ENCODE data around the gene PPA1.
"Not testable (repeated sequence)": the region's sequence is repeated elsewhere in the genome, so short reads cannot be mapped to it uniquely, and the experiment has no call there.

The PPA1 gene

DNA sequence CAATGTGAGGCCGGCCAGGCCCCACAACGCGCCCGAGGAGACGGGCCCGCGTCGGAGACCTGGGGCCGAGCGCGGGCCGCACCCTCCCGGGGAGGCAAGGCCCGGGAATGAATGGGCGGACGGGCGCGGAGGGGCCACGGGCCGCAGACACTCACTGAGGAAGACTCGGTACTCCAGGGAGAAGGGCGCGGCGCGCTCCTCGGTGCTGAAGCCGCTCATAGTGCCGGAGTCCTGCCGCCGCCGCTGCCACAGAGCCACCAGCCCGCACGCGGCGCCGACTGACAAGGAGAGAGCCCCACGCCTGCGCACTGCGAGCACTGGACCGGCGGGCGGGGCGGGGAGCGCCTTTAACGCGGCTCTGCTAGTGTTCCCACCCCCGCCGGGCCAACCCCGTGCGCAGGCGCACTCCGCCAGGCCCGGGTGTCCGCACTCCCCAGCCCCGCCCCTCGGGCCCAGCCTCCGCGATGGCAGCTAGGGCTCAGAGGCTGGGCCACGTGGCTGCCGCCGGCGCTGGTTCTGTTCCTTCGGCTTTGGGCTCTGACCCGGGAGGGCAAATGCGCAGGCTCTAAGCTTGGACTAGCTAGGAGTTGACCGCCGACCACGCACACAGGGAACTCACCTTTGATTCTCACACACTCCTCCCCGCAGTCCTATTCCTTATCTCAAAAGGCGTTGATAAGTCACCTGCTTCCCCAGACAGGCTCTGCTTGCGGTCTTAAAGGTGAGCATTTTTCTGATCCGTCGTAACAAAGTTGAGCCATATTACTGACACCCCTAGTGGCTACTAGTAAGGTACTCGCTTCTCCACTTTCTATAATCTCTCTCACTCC is at the start of gene PPA1:
PPA1 (minus strand) TSS at position 321 of the 830 bp plus-strand sequence; CDS start at position 219, 102 bp downstream.
- DNase-seq: peak; percentile 97

DNA sequence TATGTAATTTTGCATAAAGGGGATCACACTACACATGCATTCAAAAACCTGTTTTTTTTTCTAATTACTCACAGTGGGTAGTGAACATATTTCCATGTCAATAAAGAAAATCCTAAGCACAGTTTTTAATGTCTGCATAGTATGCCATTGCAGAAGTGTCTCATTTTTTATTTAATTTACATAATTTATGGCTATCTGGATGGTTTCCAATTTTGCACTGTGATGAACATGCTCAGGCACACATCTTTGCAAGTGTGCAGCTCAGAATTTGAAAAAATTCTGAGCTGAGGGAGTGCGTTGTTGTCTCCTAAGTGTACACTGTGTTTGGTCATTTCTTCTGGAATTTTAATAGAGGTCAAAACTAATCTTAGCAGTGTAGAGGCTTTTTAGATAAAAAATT is 48.4 kb upstream of the PPA1 start:
- no peak for DNase-seq

DNA sequence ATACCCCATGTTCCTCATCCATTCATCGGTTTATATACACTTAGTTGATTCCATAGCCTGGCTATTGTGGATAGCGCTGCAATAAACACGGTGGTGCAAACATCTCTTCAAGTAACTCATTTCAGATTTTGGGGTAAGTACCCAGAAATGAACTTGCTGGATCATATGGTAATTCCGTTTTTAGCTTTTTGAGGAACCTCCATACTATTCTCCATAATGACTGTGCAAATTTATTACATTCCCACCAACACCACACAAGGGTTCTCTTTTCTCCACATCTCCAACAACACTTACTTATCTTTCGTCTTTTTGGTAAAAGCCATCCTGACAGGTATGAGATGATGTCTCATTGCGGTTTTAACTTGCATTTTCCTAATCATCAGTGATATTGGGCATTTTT is 46.9 kb upstream of the PPA1 start:
- no peak for DNase-seq

DNA sequence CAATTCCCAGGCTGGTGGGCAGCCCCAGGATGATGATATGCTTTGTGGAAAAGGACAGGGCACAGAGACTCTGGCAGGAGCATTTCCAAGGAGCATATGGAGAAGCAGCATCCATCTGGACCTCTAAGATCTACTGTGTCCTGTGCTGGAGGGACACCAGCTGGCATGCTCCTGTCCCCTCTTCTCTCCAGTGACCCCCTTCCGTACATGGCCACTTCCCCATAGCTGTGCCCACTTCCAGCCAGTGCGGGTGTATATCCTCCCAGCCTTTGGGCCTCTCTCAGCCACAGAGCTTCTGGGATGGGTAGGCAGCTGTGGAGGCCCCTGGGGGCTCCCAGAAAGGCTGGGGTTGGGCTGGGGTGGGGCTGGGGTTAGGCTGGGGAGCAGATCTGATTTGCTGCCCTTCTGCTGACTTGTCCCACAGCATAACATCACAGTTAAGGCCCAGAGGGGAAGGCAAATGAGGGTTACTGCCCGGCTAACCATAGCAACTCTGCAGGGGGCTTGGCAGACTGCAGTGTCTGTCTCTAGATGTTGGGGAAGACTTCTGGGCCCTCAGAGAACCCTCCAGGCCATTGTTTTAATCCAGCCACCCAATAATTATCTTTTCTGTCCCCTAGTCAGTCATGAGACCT is 44.3 kb upstream of the PPA1 start:
- DNase-seq: no peak

DNA sequence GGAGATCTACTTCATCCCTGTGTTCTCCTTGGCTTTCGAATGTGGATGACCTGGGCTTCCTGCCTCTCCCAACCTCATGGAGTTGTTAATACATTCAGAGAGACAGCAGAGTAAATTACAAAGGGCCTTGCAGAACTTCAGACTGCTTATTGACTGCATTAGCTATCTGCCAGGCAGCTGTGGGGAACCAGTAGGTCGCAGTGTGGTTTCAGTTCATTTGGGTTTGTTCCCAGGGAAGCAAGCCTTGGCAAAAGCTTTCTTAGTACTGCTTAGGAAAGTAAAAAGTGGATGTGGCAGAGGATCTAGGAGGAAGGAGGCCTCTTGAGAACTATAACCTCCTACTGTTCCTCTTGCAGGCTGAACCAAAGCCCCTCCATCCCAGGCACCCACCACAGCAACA is 41.4 kb upstream of the PPA1 start:
- DNase-seq: no peak

DNA sequence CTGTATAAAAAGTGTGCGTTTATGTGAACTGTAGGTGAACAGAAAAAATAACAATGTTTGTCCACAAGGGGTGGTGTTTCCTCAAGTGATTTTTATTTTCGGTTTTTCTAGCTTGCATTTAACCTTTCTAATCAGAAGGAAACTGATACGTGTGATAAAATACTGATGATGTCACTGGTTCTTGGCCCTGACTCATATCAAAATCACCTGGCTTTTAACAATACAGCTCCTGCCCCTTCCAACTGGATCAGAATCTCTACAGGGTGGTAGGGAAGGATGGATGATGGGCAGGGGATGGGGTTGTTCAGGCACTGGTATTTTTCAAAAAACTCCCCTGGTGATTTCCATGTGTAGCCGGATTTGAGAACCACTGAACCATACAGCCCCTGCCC is 39.7 kb upstream of the PPA1 start:
- peak; percentile 12 for DNase-seq

DNA sequence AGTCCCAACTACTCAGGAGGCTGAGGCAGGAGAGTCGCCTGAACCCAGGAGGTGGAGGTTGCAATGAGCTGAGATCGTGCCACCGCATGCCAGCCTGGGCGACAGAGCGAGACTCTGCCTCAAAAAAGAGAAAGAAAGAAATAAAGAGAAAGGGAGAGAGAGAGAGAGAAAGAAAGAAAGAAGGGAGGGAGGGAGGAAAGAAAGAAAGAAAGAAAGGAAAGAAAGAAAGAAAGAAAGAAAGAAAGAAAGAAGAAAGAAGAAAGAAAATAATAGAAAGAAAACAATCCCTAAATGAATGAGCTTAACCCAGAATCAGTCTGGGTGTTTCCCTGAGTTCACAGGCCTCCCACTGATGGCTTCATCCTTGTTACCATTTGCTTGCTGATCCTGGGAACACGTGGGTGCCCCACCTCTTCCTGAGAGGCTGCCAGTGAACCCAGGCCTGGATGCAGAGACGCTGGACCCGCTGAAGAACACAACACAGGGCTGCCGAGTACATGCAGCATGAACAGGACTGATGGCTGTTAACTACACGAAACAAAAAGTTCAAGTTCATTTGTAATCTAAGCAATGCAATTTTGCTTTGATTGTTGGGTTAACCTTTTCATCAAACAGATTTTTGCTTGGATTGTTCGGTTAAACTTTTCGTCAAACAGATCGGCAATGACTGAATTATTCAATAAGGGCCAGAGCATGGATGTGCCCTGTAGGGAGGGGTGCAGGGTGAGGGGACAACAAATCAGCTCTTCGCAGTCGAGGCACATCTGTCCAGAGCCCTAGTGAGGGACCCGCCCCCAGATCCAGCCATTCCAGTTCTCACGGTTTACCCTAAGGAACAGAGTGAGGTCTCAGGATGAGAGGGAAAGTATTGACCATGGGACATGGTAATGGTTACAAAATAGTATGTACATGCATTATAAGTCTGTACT is 39.0 kb upstream of the PPA1 start:
- DNase-seq: no peak

DNA sequence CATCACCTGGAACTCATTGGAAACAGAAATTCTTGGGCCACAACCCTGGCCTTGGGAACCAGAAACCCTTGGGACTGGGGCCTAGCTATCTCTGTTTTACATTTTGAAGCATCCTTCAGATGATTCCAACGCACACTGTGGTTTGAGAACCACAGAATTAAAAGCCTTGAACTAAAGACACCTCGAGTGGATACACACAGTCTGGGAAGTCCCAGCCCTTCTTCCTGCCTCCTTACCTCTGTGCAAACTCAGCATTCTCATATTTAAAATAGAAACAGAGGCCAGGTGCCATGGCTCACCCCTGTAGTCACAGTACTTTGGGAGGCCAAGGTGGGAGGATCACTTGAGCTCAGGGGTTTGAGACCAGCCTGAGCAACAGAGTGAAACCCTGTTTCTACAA is 37.7 kb upstream of the PPA1 start:
- no peak for DNase-seq

DNA sequence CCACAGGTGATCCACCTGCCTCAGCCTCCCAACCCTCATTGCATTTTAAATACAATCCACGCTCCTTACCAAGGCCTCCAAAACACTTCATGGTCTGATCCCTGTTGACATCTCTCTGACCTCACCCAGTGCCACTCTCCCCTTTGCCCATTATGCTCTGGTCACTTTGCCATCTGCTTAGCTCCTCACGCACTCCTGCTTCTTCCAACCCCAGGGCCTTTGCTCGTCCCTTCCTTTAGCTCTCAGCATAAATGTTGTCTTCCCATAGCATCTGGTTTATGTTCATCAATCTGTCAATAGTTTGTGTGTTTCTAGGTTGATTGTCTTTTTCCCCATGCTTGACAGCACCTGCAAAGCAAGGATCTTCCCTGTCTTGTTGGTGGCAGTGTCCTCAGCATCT is 36.5 kb upstream of the PPA1 start:
- no peak for DNase-seq

DNA sequence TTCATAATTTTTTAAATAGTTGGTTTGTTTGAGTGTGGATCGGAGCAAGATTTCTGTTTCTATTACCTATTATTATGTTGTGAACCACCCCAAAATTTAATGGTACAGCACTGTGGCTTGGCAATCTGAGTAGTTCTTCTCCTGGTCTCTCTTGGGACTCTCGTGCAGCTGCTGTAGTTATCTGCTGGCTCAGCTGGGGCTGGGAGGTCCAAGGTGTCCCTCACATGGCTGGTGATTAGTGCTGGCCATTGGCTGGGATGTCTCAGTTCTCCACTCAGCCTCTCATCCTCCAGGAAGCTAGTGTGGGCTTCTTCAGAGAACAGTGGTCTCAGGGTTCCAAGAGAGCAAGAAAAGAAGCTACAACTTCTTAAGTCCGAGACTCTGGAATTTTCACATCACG is 35.1 kb upstream of the PPA1 start:
- DNase-seq: no peak

DNA sequence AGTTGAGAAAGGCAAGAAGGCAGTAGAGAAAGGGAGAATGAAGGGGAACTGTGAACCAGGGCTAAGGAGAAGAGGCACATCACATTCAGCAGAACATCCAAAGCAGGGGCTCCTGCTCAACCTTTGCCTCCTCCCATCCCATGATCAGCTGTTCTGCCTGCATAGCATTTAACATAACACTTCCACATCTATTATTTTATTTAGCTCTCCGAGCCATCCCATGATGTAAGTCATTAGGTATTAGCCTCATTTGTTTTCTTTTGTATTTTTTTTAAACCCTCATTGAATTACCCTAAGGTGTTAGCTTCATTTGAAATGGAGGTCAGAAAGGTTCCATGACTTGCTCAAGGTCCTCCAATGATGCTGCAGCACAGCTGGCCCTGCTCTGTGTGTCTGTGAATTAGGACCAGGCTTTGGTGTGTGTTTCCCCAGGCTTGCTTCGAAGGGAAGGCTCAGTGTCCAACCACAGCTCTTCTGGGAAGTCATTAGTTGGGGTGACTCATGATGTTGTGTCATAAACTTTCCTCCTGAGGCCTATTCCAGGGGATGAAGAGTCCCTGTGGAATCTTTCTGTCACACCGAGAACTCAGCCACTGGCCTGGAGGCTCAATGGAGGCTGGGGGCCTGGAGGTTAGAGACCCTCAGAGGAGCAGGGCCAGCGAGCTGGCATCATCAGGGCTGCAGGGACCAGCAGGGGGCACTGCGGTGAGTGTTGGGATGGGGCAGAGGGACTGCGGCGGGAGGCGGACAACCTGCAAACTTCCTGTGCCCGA is 34.1 kb upstream of the PPA1 start:
- DNase-seq: peak; percentile 4

DNA sequence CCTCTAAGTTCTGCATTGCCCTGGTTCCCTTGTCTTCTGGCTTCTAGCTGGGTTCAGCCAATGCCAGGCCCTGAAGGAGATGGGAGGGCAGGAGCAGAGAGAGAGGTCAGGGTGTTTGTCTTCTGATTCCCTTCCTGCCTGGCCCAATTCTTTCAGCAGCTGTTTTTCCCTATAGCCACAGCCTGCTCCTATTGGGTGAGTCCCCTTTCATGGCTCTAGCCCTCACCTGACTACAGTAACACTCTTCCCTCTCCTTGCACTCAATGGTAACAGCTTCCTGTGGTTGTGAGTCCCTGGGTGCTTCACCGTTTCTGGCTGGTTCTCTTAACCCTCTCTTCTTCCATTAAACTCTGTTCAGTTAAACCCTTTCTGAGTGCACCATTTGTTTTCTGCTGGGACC is 33.5 kb upstream of the PPA1 start:
- DNase-seq: no peak

DNA sequence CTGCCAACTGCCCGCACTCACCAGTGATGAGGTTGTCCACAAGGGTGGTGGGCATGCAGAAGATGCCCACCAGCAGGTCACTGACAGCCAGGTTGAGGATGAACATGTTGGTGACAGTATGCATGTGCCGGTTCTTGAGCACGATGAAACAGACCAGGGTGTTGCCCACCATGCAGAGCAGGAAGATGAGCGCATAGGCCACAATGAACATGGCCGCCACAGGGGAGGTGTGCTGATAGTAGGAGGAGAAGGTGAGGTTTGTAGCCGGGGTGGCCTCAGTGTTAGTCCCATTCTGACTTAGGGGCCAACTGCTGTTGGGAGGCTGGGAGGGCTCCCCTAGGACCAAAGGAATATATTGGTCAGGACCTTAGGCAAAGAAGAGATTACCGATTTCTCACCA is 32.8 kb upstream of the PPA1 start:
- no peak for DNase-seq

DNA sequence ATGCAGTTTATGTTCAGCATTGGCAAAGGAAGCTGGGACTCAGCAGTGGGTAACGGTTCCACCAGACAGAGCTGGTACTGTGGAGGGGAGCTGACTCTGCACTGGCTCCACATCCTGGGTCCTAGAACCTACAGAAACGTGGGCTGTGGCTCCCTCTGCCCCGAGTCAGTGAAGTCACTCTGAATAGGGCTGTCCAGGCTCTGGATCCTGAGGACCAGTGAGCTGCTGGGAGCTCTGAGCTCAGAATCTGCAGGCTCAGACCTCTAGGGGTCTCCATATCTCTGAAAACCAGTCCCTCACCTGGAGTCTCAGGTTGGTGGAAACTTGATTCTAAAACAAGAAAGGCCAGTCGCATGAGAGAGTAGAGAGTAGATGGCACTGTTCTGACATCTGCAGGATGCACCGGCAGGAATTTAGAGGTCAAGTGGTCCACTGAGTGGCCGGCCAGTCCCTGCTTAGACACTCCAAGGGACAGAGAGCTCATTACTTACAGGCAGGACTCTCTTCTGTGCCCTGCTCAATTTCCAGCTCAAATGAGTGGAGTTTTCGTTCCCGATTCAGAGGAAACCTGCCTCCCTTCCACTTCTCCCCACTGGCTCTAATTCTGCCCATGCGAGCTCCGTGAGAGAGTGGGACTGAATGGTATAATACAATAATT is 31.9 kb upstream of the PPA1 start:
- peak; percentile 71 for DNase-seq

DNA sequence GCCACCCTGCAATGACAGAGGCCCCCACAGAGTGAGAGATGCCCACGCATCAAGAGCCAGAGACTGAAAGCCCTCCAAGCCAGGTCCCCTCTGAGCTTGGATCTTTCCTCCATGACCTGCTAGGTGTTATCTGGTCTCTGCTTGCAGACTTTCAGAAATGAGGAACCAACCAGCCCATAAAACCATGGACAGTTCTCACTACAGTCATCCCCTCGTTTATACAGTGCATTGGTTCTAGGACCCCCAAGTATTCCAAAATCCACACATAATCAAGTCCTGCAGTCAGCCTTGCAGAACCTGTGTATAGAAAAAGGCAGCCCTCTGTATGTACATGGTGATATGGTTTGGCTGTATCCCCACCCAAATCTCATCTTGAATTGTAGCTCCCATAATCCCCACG is 27.5 kb upstream of the PPA1 start:
- no peak for DNase-seq

DNA sequence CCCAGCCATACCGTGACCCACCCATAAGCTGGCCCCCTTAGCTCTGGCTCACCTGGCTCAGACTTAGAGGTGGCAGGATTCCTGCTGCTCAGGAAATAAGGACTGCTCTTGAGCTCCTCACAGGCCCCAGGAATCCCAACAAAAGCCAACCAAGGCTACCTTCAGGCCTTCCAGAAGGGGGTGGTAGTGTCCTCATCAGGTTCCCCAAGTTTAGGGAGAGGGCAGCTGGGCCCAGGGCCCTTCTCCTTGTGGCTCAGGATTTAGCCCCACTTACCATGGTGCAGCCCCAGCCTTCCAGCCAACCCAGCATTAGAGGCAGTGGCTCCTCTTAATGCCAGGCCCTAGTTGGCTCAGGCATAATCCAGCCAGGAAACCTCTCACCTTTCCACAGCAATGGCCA is 27.0 kb upstream of the PPA1 start:
- no peak for DNase-seq

DNA sequence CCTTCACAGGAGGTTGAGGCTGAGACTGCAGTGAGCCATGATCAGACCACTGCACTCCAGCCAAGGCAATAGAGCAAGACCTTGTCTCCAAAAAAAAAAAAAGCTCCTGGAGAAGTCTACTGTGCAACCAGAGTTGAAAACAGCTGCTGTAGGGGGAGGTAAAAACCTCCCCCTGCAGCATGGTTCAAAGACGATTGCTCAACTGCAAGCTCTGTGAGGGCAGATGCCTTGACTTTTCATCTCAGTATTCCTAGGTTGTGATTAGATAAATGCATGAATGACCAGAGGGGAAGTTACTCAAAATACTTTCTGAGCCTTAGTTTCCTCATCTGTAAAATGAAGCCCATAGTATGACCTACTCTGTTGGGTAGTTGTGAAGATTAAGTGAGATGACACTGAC is 25.0 kb upstream of the PPA1 start:
- no peak for DNase-seq

DNA sequence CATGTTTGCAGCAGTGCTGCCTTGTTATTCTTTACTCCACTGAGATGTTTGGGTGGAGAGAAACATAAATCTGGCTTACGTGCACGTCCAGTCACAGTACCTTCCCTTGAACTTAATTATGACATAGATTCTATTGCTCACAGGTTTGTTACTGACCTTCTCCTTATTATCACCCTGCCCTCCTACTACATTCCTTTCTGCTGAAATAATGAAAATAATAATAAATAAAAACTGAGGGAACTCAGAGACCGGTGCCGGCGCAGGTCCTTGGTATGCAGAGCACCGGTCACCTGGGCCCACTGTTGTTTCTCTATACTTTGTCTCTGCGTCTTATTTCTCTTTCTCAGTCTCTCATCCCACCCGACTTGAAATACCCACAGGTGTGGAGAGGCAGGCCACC is 24.6 kb upstream of the PPA1 start:
- DNase-seq: not testable (repeated sequence)

DNA sequence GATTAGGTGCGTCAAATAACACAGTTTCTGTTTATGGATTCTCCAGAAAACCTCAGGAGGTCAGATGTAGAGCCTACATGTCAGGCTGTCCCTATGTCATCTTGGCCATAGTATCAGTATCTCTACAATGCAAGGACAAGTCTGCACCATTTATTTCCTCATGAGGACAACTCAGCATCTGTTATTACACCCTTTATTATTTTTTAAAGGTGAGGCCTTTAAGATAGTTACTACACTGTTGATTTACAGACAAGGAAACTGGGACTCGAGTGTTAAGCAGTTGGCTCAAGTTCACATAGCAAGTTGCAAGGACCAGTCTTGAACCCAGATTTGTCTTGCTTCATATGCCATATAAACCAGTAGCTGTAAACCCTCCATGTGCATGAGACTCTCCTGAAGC is 23.2 kb upstream of the PPA1 start:
- no peak for DNase-seq

DNA sequence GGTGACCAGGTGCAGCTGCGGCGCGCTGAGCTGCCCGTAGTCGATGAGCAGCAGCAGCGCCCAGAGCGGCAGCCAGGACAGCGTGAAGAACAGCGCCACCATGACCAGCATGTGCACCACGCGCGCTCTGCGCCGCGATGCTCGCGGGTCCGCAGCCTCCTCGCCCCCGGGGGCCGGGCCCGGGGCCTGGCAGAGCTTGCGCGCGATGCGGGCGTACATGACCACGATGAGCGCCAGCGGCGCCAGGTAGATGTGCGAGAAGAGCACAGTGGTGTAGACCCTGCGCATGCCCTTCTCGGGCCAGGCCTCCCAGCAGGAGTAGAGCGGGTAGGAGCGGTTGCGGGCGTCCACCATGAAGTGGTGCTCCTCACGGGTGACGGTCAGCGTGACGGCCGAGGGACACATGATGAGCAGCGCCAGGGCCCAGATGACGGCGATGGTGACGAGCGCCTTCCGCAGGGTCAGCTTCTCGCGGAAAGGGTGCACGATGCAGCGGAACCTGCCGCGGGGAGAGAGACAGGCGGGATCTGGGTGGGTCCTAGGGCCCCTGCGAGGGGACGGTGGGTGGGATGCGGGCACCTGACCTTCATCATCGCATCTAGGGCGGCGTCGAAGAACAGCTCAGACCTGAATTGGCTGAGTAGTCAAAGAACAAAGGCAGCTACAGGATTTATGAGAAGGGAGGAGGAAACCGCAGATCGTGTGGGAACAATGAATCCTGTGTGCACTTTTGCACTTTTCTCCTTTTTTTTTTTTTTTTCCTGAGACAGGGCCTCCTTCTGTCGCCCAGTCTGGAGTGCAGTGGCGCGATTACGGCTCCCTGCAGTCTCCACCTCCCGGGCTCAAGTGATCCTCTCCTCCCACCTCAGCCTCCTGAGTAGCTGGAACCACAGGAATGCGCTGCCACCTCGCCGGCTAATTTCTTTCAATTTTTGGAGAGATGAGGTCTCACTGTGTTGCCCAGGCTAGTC is 22.4 kb upstream of the PPA1 start:
- no peak for DNase-seq

DNA sequence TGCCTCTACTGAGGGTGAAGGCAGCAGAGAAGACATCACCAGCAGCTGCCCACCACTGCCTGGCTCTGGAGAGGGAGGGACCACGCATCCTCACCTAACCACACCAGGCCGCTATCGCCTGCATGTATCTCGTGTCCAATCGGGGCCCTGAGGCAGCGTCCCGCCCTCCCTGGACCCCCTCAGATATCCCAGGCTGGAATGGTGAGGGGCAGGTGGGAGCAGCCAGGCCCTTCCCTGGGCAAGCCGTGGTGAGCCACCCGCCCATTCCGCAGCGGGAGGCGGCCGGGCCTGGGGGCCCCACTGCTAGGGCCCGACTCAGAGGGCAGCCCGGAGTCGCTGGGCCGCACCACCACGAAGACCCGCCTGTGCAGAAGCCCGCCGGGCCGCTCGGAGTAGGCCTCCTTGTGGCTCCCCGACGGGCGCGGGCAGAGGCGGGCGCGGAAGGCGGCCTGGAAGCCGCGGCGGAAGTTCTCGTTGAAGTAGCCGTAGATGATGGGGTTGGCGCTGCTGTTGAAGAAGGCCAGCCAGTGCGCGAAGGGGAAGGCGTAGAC is 21.6 kb upstream of the PPA1 start:
- DNase-seq: no peak
